ENCODE measurements around the gene SLCO2B1.

The SLCO2B1 gene

DNA sequence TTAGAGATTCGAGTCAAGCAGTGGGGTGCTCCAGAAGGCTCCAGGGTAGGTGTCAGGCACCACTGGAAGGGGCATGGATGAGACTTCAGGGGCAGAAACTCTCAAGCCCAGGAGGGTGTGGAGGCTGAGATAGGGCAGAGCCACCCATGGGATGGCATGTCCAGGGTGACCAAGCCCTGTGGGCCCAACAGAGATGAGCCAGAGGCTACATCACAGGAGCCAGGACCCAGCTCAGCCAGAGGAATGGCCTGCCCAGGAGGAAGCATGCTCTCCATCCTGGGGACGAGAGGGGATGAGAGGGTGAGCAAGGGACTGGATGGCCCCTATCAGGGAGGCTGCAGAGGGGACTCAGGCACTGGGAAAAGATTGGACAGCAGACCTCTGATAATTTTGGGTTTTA, 42.8 kb downstream of the SLCO2B1 start:
- DNase-seq (ENCODE audit: low read depth) = no peak

DNA sequence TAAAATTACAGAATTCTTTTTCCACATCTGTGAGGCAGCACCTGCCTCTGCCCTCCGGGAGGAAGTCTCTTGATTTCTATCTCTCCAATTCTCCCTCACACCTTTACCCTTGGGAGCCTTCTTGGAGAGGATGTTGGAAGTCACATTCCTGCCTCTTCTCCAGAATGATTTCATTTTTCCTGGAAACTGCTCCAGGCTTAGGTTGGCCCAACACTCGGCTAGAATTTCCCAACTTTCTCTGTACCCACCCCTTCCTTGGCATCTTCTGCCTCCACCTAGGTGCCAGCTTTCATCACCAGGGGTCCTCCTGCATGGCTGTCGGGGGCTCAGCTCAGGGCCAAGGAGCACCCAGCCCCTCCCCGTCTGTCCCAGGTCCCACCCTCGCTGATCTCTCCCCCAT, 43.2 kb downstream of the SLCO2B1 start:
- DNase-seq (ENCODE audit: low read depth) = no peak

DNA sequence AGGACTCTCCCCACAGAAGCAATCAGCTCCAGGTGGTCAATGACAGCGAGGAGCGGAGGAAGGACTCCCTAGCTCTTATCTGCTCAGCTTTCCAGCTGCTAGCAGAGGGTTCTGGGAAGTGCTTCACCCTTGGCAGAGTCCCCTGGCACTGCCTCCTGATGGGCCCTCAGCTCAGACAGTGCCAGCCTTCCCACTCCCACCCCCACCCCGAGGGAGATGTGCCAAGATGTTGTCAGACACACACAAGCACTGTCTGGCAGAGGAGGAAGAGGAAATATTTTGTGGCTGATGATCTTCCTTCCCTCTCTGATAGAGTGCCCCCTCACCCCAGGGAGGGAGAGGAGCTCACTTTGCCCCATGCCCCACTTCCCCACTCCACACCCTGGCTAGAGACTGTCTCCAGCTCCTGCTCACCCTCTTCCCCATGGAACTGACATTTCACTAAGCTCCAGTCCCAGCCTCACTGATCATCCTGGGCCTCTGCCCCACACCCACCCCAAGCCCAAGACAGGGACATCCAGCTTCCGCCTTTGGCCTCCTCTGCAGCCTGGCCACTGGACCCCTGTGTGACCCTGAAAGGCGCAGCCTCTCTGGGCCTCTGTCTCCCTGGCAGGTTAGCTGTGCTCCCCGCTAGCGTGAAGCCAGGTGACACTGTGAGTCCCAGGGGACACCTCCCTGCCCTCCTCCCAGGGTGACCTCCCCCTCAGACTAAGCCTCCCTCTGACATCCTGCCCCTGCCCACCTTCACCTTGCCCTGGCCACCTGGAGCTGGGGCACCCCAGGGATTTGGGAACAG, 44.5 kb downstream of the SLCO2B1 start:
- DNase-seq (ENCODE audit: low read depth) = no peak

DNA sequence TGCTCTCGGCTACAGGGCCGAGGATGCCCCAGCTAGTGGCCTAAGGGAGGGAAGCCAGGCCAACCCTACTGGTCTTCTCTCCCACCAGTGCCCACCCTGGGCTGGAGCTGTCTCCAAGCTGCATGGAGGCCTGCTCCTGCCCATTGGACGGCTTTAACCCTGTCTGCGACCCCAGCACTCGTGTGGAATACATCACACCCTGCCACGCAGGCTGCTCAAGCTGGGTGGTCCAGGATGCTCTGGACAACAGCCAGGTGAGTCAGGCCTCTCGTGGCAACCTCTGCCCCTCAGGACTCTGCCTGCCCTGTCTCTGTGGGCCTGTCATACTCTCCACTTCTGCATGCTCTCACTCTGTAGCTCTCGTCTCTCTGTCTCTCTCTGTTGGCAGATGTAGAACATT, 45.5 kb downstream of the SLCO2B1 start:
- no peak for DNase-seq (ENCODE audit: low read depth)

DNA sequence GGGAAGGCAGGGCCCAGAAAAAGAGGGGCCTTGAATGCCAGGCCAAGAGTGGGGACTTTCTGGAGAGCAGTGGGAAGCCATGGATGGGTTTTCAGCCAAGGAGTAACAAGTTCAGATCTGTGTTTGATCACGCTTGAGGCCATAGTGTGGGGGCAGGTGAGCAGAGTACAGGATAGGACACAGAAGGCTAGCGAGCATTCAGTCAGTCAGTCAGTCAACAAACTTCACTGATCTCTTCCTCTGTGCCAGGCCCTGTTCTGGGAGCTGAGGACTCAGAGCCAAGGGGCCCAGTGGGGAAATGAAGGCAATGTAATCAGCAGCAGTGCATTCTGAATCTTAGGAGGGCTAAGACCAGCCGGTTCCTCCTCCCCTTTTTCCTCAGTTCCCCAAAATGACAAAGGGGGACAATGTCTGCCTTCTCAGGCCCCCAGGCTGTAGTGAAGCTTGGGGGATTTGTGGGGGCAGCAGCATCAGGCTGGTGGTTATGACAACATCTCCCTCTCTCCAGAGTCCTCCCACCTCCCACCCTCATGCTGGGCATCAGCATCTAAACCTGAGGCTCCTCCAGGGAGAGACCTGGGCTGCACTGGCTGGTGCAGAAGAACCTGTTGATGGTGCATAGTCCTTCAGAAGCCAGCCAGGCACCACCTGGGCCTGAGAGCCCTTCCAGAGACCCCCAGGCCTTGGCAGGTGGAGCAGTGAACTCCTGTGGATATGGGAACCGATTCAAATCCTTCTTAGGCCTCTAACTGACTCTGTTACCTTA, 46.8 kb downstream of the SLCO2B1 start:
- no peak for DNase-seq (ENCODE audit: low read depth)

DNA sequence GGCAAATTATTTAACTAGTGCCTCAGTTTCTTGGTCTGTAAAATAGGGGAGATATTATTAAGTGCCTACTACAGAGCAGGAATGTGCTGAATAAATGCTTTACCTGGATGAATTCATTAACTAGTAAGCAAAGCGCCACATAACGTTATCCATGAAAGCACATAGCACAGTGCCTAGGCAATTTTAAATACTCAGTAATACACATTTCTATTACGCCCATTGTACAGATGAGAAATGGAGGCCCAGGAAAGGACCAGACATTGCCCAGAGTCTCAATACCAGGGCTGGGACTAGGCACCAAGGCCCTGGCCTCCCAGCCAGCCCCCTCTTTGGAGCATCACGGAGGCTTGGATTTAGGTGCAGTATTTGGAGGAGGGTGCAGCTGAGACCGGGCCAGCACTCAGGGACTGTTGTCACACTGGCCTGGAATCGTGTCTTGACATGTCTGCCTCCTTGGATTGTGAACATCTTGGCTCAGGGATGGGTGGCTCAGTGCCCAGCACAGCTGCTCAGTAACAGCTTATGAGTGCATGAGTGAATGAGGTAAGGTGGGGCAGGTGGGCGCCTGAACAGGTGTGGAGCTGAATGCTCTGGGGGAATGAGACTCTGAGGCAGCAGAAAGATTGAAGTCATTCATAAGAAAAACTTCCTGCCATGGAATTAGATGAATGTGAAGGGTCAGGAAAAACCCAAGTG, 47.5 kb downstream of the SLCO2B1 start:
- no peak for DNase-seq (ENCODE audit: low read depth)

DNA sequence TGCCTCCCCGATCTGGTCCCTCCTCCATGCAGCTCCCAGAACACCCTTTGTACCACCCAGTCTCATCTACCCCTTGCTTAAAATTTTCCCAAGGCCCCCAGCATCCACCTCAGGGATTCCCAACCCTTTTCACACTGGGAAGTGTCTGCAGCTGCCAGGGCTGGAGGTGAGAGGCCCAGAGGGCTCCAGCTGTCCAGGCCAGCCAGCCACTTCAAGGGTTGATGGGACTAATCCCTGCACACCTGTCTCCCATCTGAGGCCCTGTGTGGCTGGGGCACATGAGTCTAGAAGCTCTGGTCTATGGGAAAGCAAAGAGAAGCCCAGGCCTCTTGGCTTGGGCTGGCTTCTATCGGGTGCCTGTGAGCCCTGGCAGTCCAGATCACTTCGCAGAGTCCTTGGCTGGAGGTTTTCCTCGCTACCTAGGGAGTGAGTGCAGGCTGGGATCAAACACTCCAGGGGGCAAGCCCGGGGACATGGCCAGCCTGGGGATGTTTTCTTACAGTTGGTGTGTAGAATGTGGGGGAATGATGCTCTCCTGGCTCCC, 48.6 kb downstream of the SLCO2B1 start:
- no peak for DNase-seq (ENCODE audit: low read depth)

DNA sequence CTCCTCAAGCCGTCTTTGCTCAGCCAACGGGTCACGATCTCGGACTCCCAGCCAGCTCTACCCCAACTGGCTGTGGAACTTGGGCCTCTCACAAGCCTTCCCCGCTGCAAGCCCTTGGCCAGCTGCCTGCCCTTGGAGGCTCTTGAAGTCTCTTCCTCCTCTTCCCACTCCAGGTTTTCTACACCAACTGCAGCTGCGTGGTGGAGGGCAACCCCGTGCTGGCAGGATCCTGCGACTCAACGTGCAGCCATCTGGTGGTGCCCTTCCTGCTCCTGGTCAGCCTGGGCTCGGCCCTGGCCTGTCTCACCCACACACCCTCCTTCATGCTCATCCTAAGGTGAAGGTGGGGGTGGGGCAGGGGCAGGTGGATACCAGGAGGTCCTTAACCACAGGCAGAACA, 49.1 kb downstream of the SLCO2B1 start:
- DNase-seq (ENCODE audit: low read depth) = no peak

DNA sequence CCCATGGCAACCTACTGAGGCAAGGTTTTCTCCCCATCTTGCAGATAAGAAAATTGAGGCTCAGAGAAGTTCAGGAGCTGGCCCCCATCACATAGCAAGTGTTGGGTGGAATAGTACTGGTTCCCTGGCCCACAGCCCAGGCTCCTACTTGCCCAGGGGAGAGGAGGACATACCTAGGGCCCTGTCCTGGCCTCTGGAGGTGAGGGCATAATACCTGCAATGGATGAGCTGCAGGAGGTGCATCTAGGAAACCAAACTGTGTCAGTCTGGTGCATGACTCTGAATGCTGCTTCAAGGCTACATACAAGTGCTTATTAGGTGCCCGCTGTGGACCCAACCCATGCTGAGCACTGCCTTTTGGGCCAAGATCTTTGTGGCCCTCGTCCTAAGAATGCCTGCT, 49.6 kb downstream of the SLCO2B1 start:
- no peak for DNase-seq (ENCODE audit: low read depth)

DNA sequence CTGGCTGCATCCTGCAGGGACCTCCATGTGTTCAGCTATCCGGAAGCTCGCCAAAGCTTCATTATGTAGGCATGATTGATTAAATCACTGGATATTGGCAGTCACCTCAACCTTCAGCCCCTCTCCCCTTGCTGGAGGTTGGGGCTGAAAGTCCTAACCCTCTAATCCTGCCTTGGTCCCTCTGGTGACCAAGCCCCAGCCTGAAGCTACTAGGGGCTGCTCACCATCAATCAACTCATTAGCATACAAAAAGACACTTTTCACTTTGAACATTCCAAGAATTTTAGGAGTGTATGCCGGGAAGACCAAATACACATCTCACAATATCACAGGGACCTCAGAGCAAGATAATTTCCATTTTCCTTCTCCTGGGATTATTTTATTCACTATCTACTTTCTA, 50.9 kb downstream of the SLCO2B1 start:
- no peak for DNase-seq (ENCODE audit: low read depth)

DNA sequence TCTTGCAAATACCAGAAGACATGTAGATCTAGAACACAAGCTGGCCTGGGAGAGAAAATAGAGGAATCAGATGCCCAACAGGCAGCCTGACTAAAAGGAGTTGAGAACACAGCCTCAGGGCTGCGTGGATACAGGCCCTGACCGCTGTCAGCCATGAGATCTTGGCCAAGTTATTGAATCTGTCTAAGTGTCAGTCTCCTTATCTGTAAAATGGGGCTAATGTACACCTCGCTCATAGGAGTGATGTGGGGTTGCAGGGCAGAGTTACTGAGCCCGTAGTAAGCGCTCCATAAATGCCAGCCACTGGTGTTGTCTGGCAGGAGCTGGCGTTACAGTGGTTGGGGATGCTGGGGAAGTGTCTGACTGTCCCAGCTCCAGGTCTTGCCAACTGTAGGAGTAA, 51.3 kb downstream of the SLCO2B1 start:
- no peak for DNase-seq (ENCODE audit: low read depth)

DNA sequence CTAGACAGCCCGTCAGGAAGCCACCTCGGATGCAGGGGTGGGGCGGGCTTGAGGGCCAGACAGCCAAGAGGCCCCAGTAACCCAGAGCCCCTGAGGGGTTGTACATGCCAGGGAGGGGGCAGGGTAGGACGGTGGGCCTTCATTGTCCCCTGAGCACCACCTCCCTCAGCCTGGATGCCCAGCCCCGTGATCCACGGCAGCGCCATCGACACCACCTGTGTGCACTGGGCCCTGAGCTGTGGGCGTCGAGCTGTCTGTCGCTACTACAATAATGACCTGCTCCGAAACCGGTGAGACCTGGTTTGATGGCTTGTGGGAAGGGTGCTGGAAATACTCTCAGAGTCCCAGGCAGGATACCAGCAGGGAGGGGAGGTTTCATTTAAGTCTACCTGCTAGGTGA, 52.2 kb downstream of the SLCO2B1 start:
- DNase-seq (ENCODE audit: low read depth) = no peak

DNA sequence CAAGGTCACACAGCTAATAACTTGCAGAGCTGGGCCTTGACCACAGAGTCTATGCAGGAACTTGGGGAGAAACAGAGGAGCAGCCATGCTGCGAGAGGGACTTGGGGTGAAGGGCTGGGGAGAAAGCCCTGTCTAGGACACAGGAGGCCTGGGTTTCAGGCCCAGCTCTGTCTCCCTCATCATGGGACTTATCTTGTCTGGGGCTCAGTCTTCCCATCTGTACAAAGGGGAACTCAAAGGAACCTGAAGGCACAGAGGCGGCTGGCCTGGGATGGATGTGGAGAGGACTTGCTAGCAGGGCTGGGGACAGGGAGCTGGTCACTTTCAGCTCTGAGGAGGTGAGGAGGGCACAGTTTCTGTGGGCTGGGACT, 52.7 kb downstream of the SLCO2B1 start:
- no peak for DNase-seq (ENCODE audit: low read depth)

DNA sequence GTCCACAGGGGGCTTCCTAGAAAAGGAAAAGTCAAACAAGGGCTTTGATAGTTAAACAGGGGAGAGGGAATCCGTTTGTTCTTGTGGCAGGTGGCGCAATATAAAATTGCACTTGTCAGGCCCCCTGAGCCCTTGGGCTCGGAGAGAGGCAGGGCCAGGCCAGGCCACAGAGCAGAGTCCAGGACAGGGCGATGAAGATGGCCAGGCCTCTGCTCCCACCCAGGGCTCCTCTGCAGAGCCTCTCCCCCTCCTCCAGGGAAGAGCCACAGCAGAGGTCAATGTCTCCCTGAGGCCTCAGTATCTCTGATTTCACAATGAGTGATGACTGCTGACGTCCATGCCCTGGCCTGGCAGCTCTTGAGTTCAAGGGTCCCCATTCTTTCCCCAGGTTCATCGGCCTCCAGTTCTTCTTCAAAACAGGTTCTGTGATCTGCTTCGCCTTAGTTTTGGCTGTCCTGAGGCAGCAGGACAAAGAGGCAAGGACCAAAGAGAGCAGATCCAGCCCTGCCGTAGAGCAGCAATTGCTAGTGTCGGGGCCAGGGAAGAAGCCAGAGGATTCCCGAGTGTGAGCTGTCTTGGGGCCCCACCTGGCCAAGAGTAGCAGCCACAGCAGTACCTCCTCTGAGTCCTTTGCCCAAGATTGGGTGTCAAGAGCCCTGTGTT, 53.2 kb downstream of the SLCO2B1 start:
- DNase-seq (ENCODE audit: low read depth) = no peak

DNA sequence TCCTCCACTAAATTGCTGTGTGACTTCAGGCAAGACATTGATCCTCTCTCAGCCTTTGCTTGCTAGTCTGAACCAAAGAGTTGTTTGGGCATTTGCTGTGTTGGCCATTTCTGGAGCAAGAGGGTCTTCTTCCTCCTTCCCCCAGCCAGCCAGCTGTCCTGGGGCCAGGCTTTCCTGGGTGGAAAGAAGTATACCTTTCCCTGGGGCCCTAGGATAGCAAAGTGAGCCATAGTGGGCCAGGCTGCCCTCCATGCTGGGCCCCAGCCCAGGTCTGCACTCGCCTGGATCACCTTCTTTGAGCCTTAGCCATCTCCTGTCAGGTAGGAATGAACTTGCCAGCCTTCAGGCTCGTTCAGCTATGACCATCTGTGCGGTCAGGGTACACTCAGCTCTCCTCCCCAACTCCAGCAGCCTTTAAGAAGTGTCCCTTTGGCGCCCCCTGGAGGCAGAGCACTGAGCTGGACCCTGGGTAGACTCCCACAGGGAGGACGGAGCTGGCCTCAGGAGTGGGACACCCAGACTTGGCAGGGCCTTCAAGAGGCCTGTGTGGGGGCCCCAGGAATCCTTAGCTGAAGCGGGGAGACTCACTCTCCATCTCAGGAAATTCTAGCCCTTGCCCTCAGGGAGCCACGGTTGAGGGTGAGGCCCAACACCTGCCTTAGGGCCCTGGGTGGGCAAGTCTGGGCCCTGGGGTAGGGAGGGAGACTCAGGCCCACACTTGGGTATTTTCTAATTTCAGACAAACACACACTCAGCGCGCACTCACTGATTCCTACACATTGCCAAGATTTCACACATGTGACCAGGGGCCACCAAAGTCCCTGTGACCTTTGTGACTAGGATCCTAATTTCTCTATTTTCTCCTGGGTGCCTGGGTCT, 54.0 kb downstream of the SLCO2B1 start:
- peak; percentile 68 for DNase-seq (ENCODE audit: low read depth)

DNA sequence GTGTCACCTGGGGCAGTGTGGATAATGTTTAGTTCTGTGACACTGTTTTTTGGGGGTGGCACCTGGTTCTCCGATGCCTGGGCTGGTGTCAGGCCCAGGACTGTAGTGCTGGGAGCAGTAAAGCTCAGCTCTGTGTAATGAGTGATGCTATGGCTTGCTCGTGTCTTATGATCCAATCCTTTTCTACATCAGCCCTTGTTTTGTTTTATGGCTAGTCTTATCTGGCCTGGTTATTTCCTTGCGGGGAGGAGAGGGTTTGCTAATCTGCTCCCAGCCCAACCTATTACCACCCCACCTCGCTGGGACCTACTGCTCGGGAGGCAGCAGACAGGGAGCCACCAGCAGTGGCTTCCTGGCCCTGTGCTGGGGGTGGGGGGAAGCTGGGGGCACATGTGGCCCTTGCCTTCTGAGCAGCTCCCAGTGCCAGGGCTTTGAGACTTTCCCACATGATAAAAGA, 54.7 kb downstream of the SLCO2B1 start:
- no peak for DNase-seq (ENCODE audit: low read depth)

DNA sequence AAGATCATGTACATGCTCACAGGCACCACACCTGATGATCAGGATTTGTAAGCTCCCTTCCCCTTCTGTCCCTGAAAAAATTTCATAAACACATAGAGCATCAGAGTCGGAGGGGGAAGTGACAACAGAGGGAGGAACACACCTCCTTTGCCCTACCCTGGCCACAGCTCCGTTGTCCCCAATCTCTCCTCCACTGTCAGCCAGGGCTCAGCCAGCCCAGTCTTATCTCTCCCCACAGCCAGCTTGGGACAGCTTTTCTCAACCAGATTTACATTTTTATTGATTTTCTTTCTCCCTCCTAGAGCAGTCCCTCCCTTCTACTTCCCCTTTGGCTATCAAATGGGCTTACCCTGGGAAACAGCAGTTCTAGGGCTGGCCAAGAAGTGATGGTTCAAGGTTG, 57.5 kb downstream of the SLCO2B1 start:
- no peak for DNase-seq (ENCODE audit: low read depth)

DNA sequence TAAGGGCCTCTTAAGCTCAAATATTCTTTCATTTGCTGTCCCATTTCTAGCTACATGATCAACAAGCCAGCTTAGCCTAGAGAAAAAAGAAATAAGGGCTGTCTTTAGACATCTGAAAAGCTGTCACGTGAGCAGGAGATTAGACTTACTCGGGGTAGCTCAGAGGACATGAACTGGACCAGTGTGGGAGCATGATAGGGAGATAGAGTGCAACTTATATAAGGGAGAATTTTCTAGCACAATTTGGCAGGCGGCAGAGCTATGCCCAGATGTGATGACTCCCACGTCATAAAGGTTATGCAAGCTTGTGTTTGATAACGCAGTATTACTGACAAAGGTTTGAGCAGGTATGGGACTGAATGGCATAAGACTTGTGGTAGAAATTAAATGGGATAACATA, 61.5 kb downstream of the SLCO2B1 start:
- DNase-seq (ENCODE audit: low read depth) = no peak

DNA sequence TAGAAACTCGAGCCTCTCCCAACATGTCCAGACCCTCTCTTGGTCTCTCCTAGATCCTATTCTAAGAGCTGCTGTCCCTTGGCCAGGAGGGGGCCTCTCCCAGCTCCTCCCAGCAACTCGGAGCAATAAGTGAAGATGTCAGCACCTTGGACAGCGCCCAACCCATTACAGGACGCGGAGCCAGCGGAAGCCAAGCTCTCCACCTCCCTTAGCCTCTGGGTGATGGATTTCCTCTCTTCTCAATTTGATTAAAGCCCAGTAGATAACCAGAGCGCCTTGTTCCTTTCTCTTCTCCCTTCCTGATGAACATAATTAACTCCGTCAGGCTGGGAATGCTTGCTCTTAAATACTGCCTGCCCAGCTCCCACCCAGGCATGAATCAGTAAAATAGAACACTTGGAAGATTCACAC, 63.5 kb downstream of the SLCO2B1 start:
- DNase-seq (ENCODE audit: low read depth) = peak; percentile 57

DNA sequence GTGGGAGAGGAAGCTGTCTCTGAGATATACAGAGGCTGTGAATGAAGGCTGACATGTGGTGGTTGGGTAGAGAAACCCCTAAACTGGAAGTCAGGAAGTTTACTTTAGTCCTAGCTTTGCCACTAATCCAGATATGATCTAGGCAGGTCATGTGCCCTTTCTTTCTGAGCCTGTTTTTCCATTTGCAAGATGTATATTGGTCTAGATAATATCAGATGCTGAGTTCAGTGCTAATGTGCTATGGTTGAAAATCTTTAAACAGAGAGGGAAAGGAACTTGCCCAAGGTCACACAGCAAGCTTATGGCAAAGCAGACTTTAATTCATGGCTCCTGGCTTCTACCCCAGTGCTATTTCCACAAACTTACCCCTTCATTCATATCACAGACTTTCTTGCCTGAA, 63.9 kb downstream of the SLCO2B1 start:
- DNase-seq (ENCODE audit: low read depth) = no peak

DNA sequence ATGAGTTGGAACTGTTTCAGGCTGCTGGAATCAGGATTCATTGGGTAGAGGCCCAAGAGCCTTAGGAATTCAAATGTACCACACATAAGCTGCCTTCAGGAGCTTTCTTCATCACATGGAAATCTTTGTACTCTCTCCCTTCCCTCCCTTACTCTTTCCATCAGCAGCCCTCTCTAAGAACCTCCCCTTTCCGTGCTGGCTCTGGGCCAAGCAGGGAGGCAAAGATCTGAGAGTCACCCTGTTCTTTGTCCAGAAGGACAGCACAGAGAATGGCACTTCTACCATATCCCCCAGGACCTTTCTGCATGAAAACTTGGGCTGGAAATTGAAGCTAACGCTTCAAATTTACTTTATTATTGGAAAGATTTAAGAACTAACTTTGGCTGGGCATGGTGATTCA, 69.0 kb downstream of the SLCO2B1 start:
- no peak for DNase-seq (ENCODE audit: low read depth)

All from stromal cell of bone marrow (primary cell).